ENCODE results near the gene EMILIN1.

DNA sequence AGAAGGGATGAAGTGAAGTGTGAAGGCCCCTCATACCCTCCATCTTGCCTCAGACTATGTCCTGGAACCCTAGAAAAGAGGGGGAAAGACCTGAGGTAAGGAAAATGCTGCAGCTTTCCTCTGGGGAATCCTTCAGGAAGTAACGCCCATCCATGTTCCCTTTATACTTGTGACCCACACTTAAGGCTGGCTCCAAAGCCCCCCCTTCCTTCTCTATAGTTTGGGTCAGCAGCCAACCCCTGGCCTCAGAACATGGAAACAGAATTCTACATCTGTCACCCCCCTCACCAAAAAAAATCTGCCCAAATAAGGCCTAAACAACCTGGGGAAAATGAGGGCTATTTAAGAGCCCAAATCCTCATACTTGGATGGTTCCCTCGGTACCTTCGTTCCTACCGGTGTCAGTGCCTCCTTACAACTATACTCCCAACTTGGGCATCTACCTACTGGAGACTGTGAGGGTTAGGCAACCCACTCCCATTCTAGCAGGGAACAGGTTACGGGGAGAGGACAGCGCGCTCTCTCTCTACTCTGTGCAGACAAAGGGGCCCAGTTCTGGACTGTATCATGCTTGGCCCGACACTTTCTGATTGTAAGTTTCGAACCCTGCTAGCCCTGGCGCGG, 7.7 kb upstream of the EMILIN1 start:
- TF ChIP-seq EZH2 (IDR thresholded peaks at IDR 0.05) (no peak), POLR2AphosphoS5 (IDR thresholded peaks at IDR 0.05; ENCODE audit: borderline replicate concordance, low read depth, low read length) (no peak), FOXP2 (optimal IDR thresholded peaks at IDR 0.05; ENCODE audit: control extremely low read depth, extremely low read length, insufficient read depth) (no peak)
